DMS153 treated with DMSO at 0.1 percent for 48 hours (cell line): ENCODE measurements around the gene PLS1.

Experiments used
- DNase-seq: peaks from one replicate; lab custom pipeline; 2025; ENCODE audit not compliant: unreplicated experiment; lab: John Stamatoyannopoulos, UW

PLS1 gene

GRCh38 chr3:142636664-142637063 is 40.5 kb downstream of the PLS1 start:
- DNase-seq: no peak

- DNase-seq: no peak
Measured at GRCh38 chr3:142638291-142638690, 42.1 kb downstream of the PLS1 start.

- DNase-seq: no peak
Measured at GRCh38 chr3:142641504-142641903, 45.3 kb downstream of the PLS1 start.

GRCh38 chr3:142642956-142643355 is 46.8 kb downstream of the PLS1 start:
- no peak for DNase-seq

GRCh38 chr3:142644502-142644901 is 48.3 kb downstream of the PLS1 start:
- DNase-seq: no peak

- DNase-seq: no peak
Measured at GRCh38 chr3:142645236-142645793, 49.1 kb downstream of the PLS1 start.

GRCh38 chr3:142646020-142646785 is 50.0 kb downstream of the PLS1 start:
- DNase-seq: no peak

GRCh38 chr3:142647856-142648255 is 51.7 kb downstream of the PLS1 start:
- no peak for DNase-seq

GRCh38 chr3:142648950-142649349 is 52.8 kb downstream of the PLS1 start:
- no peak for DNase-seq

GRCh38 chr3:142650001-142650693 is 54.0 kb downstream of the PLS1 start:
- DNase-seq: no peak

GRCh38 chr3:142651711-142652110 is 55.5 kb downstream of the PLS1 start:
- DNase-seq: no peak

- no peak for DNase-seq
Measured at GRCh38 chr3:142652826-142653292, 56.7 kb downstream of the PLS1 start.

- no peak for DNase-seq
Measured at GRCh38 chr3:142656575-142656974, 60.4 kb downstream of the PLS1 start.

- no peak for DNase-seq
Measured at GRCh38 chr3:142657033-142657432, 60.8 kb downstream of the PLS1 start.

- DNase-seq: no peak
Measured at GRCh38 chr3:142660383-142660782, 64.2 kb downstream of the PLS1 start.

GRCh38 chr3:142660893-142661292 is 64.7 kb downstream of the PLS1 start:
- no peak for DNase-seq

GRCh38 chr3:142663865-142664264 is 67.7 kb downstream of the PLS1 start:
- DNase-seq: no peak

- DNase-seq: no peak
Measured at GRCh38 chr3:142664311-142664710, 68.1 kb downstream of the PLS1 start.

- no peak for DNase-seq
Measured at GRCh38 chr3:142664819-142665218, 68.6 kb downstream of the PLS1 start.

GRCh38 chr3:142670120-142670519 is 73.9 kb downstream of the PLS1 start:
- DNase-seq: no peak

- no peak for DNase-seq
Measured at GRCh38 chr3:142676151-142676550, 80.0 kb downstream of the PLS1 start.

GRCh38 chr3:142680710-142681109 is 84.5 kb downstream of the PLS1 start:
- DNase-seq: no peak
